Measurements from ENCODE around the gene ZFR2.

The ZFR2 gene

GRCh38 chr19:3837922-3838321 is 30.9 kb downstream of the ZFR2 start:
- FAIRE-seq, result peak; percentile 89
- no peak for DNase-seq (ENCODE audit: low spot score)

GRCh38 chr19:3837332-3837731 is 31.5 kb downstream of the ZFR2 start:
- peak; percentile 65 for FAIRE-seq

GRCh38 chr19:3836887-3837286 is 32.0 kb downstream of the ZFR2 start:
- FAIRE-seq (no peak), DNase-seq (ENCODE audit: low spot score) (no peak)

More at GRCh38 chr19:3837332-3837731, 31.5 kb downstream of the ZFR2 start:
- no peak for DNase-seq (ENCODE audit: low spot score)

- no peak for DNase-seq (ENCODE audit: low spot score)
- FAIRE-seq, result no peak
Observed at GRCh38 chr19:3835055-3835435, 33.8 kb downstream of the ZFR2 start.

GRCh38 chr19:3834349-3835054 is 34.3 kb downstream of the ZFR2 start:
- FAIRE-seq, result no peak
- DNase-seq (ENCODE audit: low spot score), result no peak

- DNase-seq (ENCODE audit: low spot score) (no peak), FAIRE-seq (no peak)
Observed at GRCh38 chr19:3833578-3834348, 35.1 kb downstream of the ZFR2 start.

- no peak for FAIRE-seq
Observed at GRCh38 chr19:3832001-3832400, 36.8 kb downstream of the ZFR2 start.

GRCh38 chr19:3831601-3832000 is 37.2 kb downstream of the ZFR2 start:
- no peak for FAIRE-seq
- no peak for DNase-seq (ENCODE audit: low spot score)

More at GRCh38 chr19:3832001-3832400, 36.8 kb downstream of the ZFR2 start:
- no peak for DNase-seq (ENCODE audit: low spot score)

GRCh38 chr19:3830621-3831589 is 37.9 kb downstream of the ZFR2 start:
- no peak for DNase-seq (ENCODE audit: low spot score)
- FAIRE-seq, result no peak

GRCh38 chr19:3827306-3827705 is 41.5 kb downstream of the ZFR2 start:
- FAIRE-seq, result no peak
- no peak for DNase-seq (ENCODE audit: low spot score)

- FAIRE-seq, result no peak
- no peak for DNase-seq (ENCODE audit: low spot score)
Observed at GRCh38 chr19:3826163-3826562, 42.7 kb downstream of the ZFR2 start.

- DNase-seq (ENCODE audit: low spot score) (no peak), FAIRE-seq (no peak)
Observed at GRCh38 chr19:3825286-3825956, 43.4 kb downstream of the ZFR2 start.

- DNase-seq (ENCODE audit: low spot score), result no peak
- FAIRE-seq, result no peak
Observed at GRCh38 chr19:3823350-3823713, 45.5 kb downstream of the ZFR2 start.

GRCh38 chr19:3822683-3823349 is 46.0 kb downstream of the ZFR2 start:
- DNase-seq (ENCODE audit: low spot score) (no peak), FAIRE-seq (no peak)

GRCh38 chr19:3821857-3822364 is 46.9 kb downstream of the ZFR2 start:
- peak; percentile 46 for DNase-seq (ENCODE audit: low spot score)
- no peak for FAIRE-seq

GRCh38 chr19:3821156-3821555 is 47.7 kb downstream of the ZFR2 start:
- FAIRE-seq (no peak), DNase-seq (ENCODE audit: low spot score) (no peak)

GRCh38 chr19:3819989-3820388 is 48.8 kb downstream of the ZFR2 start:
- DNase-seq (ENCODE audit: low spot score) (no peak), FAIRE-seq (no peak)

- FAIRE-seq (no peak), DNase-seq (ENCODE audit: low spot score) (no peak)
Observed at GRCh38 chr19:3818918-3819317, 49.9 kb downstream of the ZFR2 start.

GRCh38 chr19:3818466-3818865 is 50.4 kb downstream of the ZFR2 start:
- no peak for DNase-seq (ENCODE audit: low spot score)
- FAIRE-seq, result no peak

GRCh38 chr19:3817761-3818160 is 51.1 kb downstream of the ZFR2 start:
- FAIRE-seq, result no peak
- no peak for DNase-seq (ENCODE audit: low spot score)

All from urothelium cell line (cell line).